ENCODE results near the gene ISM1. TPM values are rescaled to one million over a fixed set of nuclear protein-coding genes. Genes with fewer than 3 reads are reported as not detected.

Gene ISM1
- total RNA-seq, 6 donors from 2014 or later, result 2.2 to 7.4 (median 2.3) TPM; not detected in 1

DNA sequence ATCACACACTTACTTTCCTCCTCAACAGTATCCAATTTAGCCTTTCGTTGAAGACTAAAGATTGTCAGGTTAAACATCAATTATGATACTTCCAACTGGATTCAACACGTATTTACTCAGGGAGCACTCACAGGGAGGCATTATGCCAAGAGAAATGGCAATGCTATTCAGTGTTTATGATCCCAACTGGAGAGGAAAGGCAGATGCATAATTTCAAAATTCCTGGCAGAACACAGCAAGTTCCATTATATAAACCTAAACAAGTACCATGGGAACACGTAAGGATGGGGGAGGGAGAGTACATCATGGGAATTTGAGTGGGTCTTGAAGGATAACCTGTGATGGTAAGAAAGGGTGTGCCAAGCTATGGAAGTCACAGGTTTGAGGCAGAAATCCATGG lies 112.7 kb downstream of the ISM1 start:
- TF ChIP-seq POLR2A (IDR thresholded peaks at IDR 0.05), result no peak
- TF ChIP-seq, protein P1, sequence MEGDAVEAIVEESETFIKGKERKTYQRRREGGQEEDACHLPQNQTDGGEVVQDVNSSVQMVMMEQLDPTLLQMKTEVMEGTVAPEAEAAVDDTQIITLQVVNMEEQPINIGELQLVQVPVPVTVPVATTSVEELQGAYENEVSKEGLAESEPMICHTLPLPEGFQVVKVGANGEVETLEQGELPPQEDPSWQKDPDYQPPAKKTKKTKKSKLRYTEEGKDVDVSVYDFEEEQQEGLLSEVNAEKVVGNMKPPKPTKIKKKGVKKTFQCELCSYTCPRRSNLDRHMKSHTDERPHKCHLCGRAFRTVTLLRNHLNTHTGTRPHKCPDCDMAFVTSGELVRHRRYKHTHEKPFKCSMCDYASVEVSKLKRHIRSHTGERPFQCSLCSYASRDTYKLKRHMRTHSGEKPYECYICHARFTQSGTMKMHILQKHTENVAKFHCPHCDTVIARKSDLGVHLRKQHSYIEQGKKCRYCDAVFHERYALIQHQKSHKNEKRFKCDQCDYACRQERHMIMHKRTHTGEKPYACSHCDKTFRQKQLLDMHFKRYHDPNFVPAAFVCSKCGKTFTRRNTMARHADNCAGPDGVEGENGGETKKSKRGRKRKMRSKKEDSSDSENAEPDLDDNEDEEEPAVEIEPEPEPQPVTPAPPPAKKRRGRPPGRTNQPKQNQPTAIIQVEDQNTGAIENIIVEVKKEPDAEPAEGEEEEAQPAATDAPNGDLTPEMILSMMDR (IDR thresholded peaks at IDR 0.05), result no peak
- TF ChIP-seq POLR2AphosphoS5 (IDR thresholded peaks at IDR 0.05), result no peak
- TF ChIP-seq EP300 (IDR thresholded peaks at IDR 0.05), result no peak
- Histone ChIP-seq H3K27me3 (no peaks in the 10 kb centered on the region), H3K27ac (no peak overlapping the region), H3K36me3 (no peaks in the 10 kb centered on the region), H3K4me3 (no peak overlapping the region), H3K4me1 (no peaks in the 10 kb centered on the region), H3K9me3 (no peaks in the 10 kb centered on the region)
- DNase-seq, result no peak
- WGBS, 2 donors, result 24 to 26% methylated on average over 3 of the region's 3 CpGs
- no peak for ATAC-seq (ENCODE audit: low FRiP score in 2 of 2)

DNA sequence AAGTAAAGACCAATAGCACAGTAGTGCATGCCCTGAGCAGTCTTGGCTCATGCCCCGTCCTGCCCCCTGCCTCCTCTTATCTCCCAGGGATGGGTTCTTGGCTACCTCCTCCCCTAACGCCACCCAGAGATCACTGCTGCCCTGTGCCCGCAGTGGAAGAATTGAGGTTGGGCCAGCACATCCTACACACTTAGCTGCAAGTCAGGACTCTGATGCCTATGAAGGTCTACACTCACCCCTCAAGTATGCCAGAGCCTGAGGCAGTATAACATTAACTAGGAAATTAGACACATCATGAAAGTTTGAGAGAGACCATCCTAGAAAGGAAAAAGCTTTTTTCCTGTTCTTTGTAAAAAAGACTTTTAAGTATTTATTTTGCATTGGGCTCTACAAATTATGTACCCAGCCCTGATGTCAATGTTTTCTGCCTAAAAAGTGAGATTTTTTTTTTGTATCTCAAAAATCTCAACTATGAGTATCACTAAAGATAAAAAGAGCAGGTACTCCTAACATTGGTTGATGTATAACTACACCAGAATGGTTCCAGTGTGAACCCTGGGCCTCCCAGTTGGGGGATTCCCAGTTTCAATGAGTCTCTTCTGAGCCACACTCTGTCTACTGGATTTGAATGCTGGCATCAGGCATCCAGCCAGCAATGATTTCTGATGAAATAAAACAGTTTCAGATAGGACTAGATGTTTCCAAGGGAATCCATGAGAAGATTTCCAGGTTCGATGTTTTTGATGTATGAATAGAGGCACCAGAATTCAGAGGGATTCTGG lies 115.4 kb downstream of the ISM1 start:
- no peaks in the 10 kb centered on the region for H3K36me3 ChIP-seq
- no peak overlapping the region for H3K4me3 ChIP-seq
- ATAC-seq (ENCODE audit: low FRiP score in 2 of 2) (no peak), DNase-seq (no peak)
- WGBS, 2 donors, result 88 to 94% methylated on average over 4 of the region's 4 CpGs
- no peaks in the 10 kb centered on the region for H3K4me1 ChIP-seq
- no peaks in the 10 kb centered on the region for H3K27me3 ChIP-seq
- H3K27ac ChIP-seq, result no peak overlapping the region
- H3K9me3 ChIP-seq, result no peaks in the 10 kb centered on the region
- TF ChIP-seq, protein P1 (IDR thresholded peaks at IDR 0.05), result no peak
- TF ChIP-seq EP300 (IDR thresholded peaks at IDR 0.05) (no peak), POLR2AphosphoS5 (IDR thresholded peaks at IDR 0.05) (no peak), POLR2A (IDR thresholded peaks at IDR 0.05) (no peak)

- 75 to 90% methylated on average over 6 of the region's 6 CpGs for WGBS, 2 donors
- DNase-seq (no peak), ATAC-seq (ENCODE audit: low FRiP score in 2 of 2) (no peak)
- H3K27ac ChIP-seq, result no peak overlapping the region
- H3K9me3 ChIP-seq, result no peaks in the 10 kb centered on the region
- no peaks in the 10 kb centered on the region for H3K27me3 ChIP-seq
- peaks cover 0 to 5% (median 2%) of the 10 kb centered on the region in 4 donors for H3K4me1 ChIP-seq
- H3K4me3 ChIP-seq, result no peak overlapping the region
- TF ChIP-seq POLR2A (IDR thresholded peaks at IDR 0.05) (no peak), POLR2AphosphoS5 (IDR thresholded peaks at IDR 0.05) (no peak), EP300 (IDR thresholded peaks at IDR 0.05) (no peak)
- TF ChIP-seq, protein P1 (IDR thresholded peaks at IDR 0.05), result no peak
- no peaks in the 10 kb centered on the region for H3K36me3 ChIP-seq
These were observed 116.2 kb downstream of the ISM1 start for GRCh38 chr20:13337090-13337784.

GRCh38 chr20:13338097-13338661 lies 117.1 kb downstream of the ISM1 start:
- WGBS, 2 donors, result 82 to 88% methylated on average over 2 of the region's 2 CpGs
- no peaks in the 10 kb centered on the region for H3K27me3 ChIP-seq
- H3K36me3 ChIP-seq, result no peaks in the 10 kb centered on the region
- H3K4me1 ChIP-seq, result peaks cover 0 to 11% (median 5%) of the 10 kb centered on the region in 4 donors
- H3K27ac ChIP-seq, result no peak overlapping the region
- H3K9me3 ChIP-seq, result no peaks in the 10 kb centered on the region
- no peak for ATAC-seq (ENCODE audit: low FRiP score in 2 of 2)
- DNase-seq, result no peak
- H3K4me3 ChIP-seq, result no peak overlapping the region
- TF ChIP-seq POLR2AphosphoS5 (IDR thresholded peaks at IDR 0.05), result no peak

- H3K4me3 ChIP-seq, result no peak overlapping the region
- TF ChIP-seq EP300 (IDR thresholded peaks at IDR 0.05) (no peak), POLR2A (IDR thresholded peaks at IDR 0.05) (no peak), POLR2AphosphoS5 (IDR thresholded peaks at IDR 0.05) (no peak)
- TF ChIP-seq, protein P1 (IDR thresholded peaks at IDR 0.05), result no peak
- H3K4me1 ChIP-seq, result peaks cover 0 to 15% (median 5%) of the 10 kb centered on the region in 4 donors
- H3K9me3 ChIP-seq, result no peaks in the 10 kb centered on the region
- H3K27me3 ChIP-seq, result no peaks in the 10 kb centered on the region
- DNase-seq, result no peak
- peak in 1 of 2 donors; percentile 6 for ATAC-seq (ENCODE audit: low FRiP score in 2 of 2)
- WGBS, 2 donors, result 90 to 97% methylated on average over 3 of the region's 3 CpGs
- no peak overlapping the region for H3K27ac ChIP-seq
- H3K36me3 ChIP-seq, result no peaks in the 10 kb centered on the region
These were observed 117.9 kb downstream of the ISM1 start for GRCh38 chr20:13338999-13339411.

Data from upper lobe of left lung (tissue), 6 donors.